Spleen (tissue), 11 donors: ENCODE data around the gene CTNS. TPM values are rescaled to one million over a fixed set of nuclear protein-coding genes. Genes with fewer than 3 reads are reported as not detected.

Experiments
- DNase-seq: peaks from one replicate; pipeline ENCODE4 v3.0.0-alpha.2; 2020
- H3K27ac ChIP-seq, 8 donors: fragments of 200-600 bp; sonication (generic) in 7 of 8; 1 replicate in 4 of 8; 2 replicates in 4 of 8; pipeline versions ENCODE4 v1.5.0 to v1.8.0; 2016 to 2021; ENCODE audit warnings: inconsistent platforms in 4 of 8, mild to moderate bottlenecking in 4 of 8, moderate library complexity in 1 of 8
- H3K27me3 ChIP-seq, 7 donors: fragments of 200-600 bp; sonication (generic) in 6 of 7; replicated peaks in 1 of 7; 1 replicate in 4 of 7; 2 replicates in 3 of 7; pipeline versions ENCODE4 v1.5.0 to v1.8.0; 2016 to 2021; ENCODE audit warnings: inconsistent platforms in 3 of 7, mild to moderate bottlenecking in 1 of 7
- H3K36me3 ChIP-seq, 6 donors: fragments of 200-600 bp; sonication (generic) in 5 of 6; 1 replicate in 4 of 6; 2 replicates in 2 of 6; pipeline versions ENCODE4 v1.5.0 to v1.8.0; 2016 to 2021; ENCODE audit warnings: inconsistent platforms in 2 of 6
- H3K4me1 ChIP-seq, 6 donors: fragments of 200-600 bp; sonication (generic) in 5 of 6; 1 replicate in 3 of 6; 2 replicates in 3 of 6; pipeline versions ENCODE4 v1.5.0 to v1.8.0; 2016 to 2021; ENCODE audit warnings: inconsistent platforms in 3 of 6
- H3K4me3 ChIP-seq, 8 donors: fragments of 200-600 bp; sonication (generic) in 7 of 8; 1 replicate in 4 of 8; 2 replicates in 4 of 8; pipeline versions ENCODE4 v1.5.0 to v1.8.0; 2016 to 2021; ENCODE audit warnings: inconsistent platforms in 4 of 8, mild to moderate bottlenecking in 4 of 8, moderate library complexity in 2 of 8
- H3K9me3 ChIP-seq, 8 donors: fragments of 200-600 bp; sonication (generic) in 7 of 8; 1 replicate in 4 of 8; 2 replicates in 4 of 8; pipeline versions ENCODE4 v1.5.0 to v1.8.0; 2016 to 2021; ENCODE audit warnings: inconsistent platforms in 4 of 8
- CTCF ChIP-seq, 11 experiments: fragments of 200-600 bp in 7 of 11; fragments of 450-650 bp in 4 of 11; sonication (generic) in 4 of 11; IDR thresholded peaks in 8 of 11; conservative IDR thresholded peaks in 3 of 11; 1 replicate in 7 of 11; 2 replicates in 4 of 11; pipeline versions ENCODE4 v1.4.0 to v1.8.0; 2016 to 2021; ENCODE audit warnings: antibody characterized with exemption in 11 of 11, inconsistent platforms in 4 of 11, mild to moderate bottlenecking in 1 of 11
- POLR2A ChIP-seq, 3 donors: fragments of 450-650 bp; IDR thresholded peaks; one replicate each; pipeline ENCODE4 v1.5.1; 2017; ENCODE audit warnings: antibody characterized with exemption in 3 of 3, mild to moderate bottlenecking in 1 of 3
- POLR2AphosphoS5 ChIP-seq, 3 donors: sonication (generic); formaldehyde crosslinking; IDR thresholded peaks; one replicate each; pipeline ENCODE4 v1.5.1; 2017; ENCODE audit warnings: antibody characterized with exemption in 3 of 3
- WGBS, 5 donors: extraction: QIAGEN DNeasy Blood & Tissue Kit in 3 of 5; methylation state at CpG; one replicate each; pipeline versions ENCODE4 v1.1.5 to v1.1.7; 2013 to 2018; 5-methylcytosine and 5-hydroxymethylcytosine counted together
- intact Hi-C: fragments of 100-400 bp; cut with DNase I; formaldehyde crosslinking; loops from one replicate; pipeline ENCODE4 v1.15.0; 2023; ENCODE audit warnings: low total_unique reads
- polyA plus RNA-seq, 3 donors: library from polyadenylated mRNA; stranded (reverse); fragments of 200-250 nt; gene quantifications; one replicate each; pipeline ENCODE4 v1.2.1, GENCODE V29; 2013
- total RNA-seq, 7 donors: library from RNA; depleted of rRNA in 3 of 7; stranded (reverse); fragments of >200 nt in 3 of 7; fragmentation: NEBNext Ultra II Directional in 4 of 7; extraction: Animal tissue kit (Norgen Biotek cat#: 25700) in 4 of 7; gene quantifications; one replicate each; pipeline versions ENCODE4 v1.1.0 to v1.2.1, GENCODE V29; 2016 to 2021
- donor health status: healthy with polysubstance abuse.
- donor health status: DM: no; HTN: no; CAD: no; lungs with moderate emphysema.
- donor health status: DM: no; HTN: no; CAD: no.
- donor health status: Bipolar disorder and iron deficiency.
- donor health status: healthy.
- donor health status: DM: no; HTN: no; CAD: no.
- donor health status: DM: yes; HTN: yes; CAD: no.

Gene CTNS
- total and polyA plus RNA-seq, 10 donors, result 5.7 to 42.5 (median 14.0) TPM

- peaks cover 0 to 33% (median 12%) of the 10 kb centered on the region in 6 donors for H3K4me1 ChIP-seq
- no peaks in the 10 kb centered on the region for H3K9me3 ChIP-seq
- TF ChIP-seq CTCF (IDR thresholded peaks at IDR 0.05 in 8 of 11, conservative IDR thresholded peaks at IDR 0.05 in 3 of 11) (no peak), POLR2AphosphoS5 (IDR thresholded peaks at IDR 0.05) (no peak), POLR2A (IDR thresholded peaks at IDR 0.05) (no peak)
- H3K4me3 ChIP-seq, result no peak overlapping the region
- intact Hi-C loops, result no loop called here
- H3K27me3 ChIP-seq, result no peaks in the 10 kb centered on the region
- 86 to 93% (median 90%) methylated on average over 14 to 16 of the region's 16 CpGs for WGBS, 5 donors
- H3K36me3 ChIP-seq, result peaks cover 0 to 66% (median 0%) of the 10 kb centered on the region in 6 donors
- DNase-seq, result no peak
- no peak overlapping the region for H3K27ac ChIP-seq
Measured at GRCh38 chr17:3656755-3657587, 20.4 kb downstream of the CTNS start.

GRCh38 chr17:3657588-3657869, 21.0 kb downstream of the CTNS start:
- H3K36me3 ChIP-seq, result peaks cover 0 to 70% (median 2%) of the 10 kb centered on the region in 6 donors
- intact Hi-C loops, result no loop called here
- 85 to 95% (median 91%) methylated on average over 7 of the region's 7 CpGs for WGBS, 5 donors
- no peaks in the 10 kb centered on the region for H3K27me3 ChIP-seq
- no peaks in the 10 kb centered on the region for H3K9me3 ChIP-seq
- DNase-seq, result no peak
- H3K27ac ChIP-seq, result no peak overlapping the region
- H3K4me3 ChIP-seq, result no peak overlapping the region
- H3K4me1 ChIP-seq, result peaks cover 0 to 33% (median 12%) of the 10 kb centered on the region in 6 donors
- no peak for TF ChIP-seq CTCF (IDR thresholded peaks at IDR 0.05 in 8 of 11, conservative IDR thresholded peaks at IDR 0.05 in 3 of 11)
- no peak for TF ChIP-seq POLR2AphosphoS5 (IDR thresholded peaks at IDR 0.05)
- TF ChIP-seq POLR2A (IDR thresholded peaks at IDR 0.05), result no peak

- Histone ChIP-seq H3K4me1 (peaks cover 0 to 33% (median 12%) of the 10 kb centered on the region in 6 donors), H3K4me3 (no peak overlapping the region), H3K27ac (no peak overlapping the region), H3K27me3 (no peaks in the 10 kb centered on the region), H3K9me3 (no peaks in the 10 kb centered on the region), H3K36me3 (peaks cover 0 to 70% (median 7%) of the 10 kb centered on the region in 6 donors)
- DNase-seq, result no peak
- TF ChIP-seq POLR2AphosphoS5 (IDR thresholded peaks at IDR 0.05) (peak in 2 of 3 donors; percentile 20 to 58), POLR2A (IDR thresholded peaks at IDR 0.05) (no peak)
- WGBS, 5 donors, result 84 to 90% (median 88%) methylated on average over 36 to 42 of the region's 42 CpGs
- intact Hi-C loops, result no loop called here
Measured at GRCh38 chr17:3657874-3658783, 21.6 kb downstream of the CTNS start.

- Histone ChIP-seq H3K4me3 (no peak overlapping the region), H3K36me3 (peaks cover 0 to 72% (median 15%) of the 10 kb centered on the region in 6 donors), H3K27me3 (no peaks in the 10 kb centered on the region), H3K9me3 (no peaks in the 10 kb centered on the region), H3K27ac (peak overlapping the region in 4 of 8 donors; percentile 29 to 51 (median 48)), H3K4me1 (peaks cover 0 to 33% (median 12%) of the 10 kb centered on the region in 6 donors)
- DNase-seq, result no peak
- 79 to 87% (median 83%) methylated on average over 15 to 22 of the region's 22 CpGs for WGBS, 5 donors
- TF ChIP-seq POLR2AphosphoS5 (IDR thresholded peaks at IDR 0.05), result no peak
- TF ChIP-seq POLR2A (IDR thresholded peaks at IDR 0.05), result no peak
- TF ChIP-seq CTCF (IDR thresholded peaks at IDR 0.05 in 8 of 11, conservative IDR thresholded peaks at IDR 0.05 in 3 of 11), result no peak
- intact Hi-C loops, result no loop called here
Measured at GRCh38 chr17:3658784-3659449, 22.4 kb downstream of the CTNS start.
